ENCODE results near the gene FGGY. TPM values are rescaled to one million over a fixed set of nuclear protein-coding genes. Genes with fewer than 3 reads are reported as not detected.
"Not testable (repeated sequence)": the region's sequence is repeated elsewhere in the genome, so short reads cannot be mapped to it uniquely, and the experiment has no call there.

The FGGY gene
- total RNA-seq, 4 donors from 2014 or later = 24.9 to 35.9 (median 30.5) TPM

GRCh38 chr1:59556802-59557548, 260.1 kb downstream of the FGGY start:
- Histone ChIP-seq H3K27me3 (no peaks in the 10 kb centered on the region), H3K4me3 (no peak overlapping the region), H3K4me1 (peaks cover 13 to 20% of the 10 kb centered on the region in 2 donors), H3K27ac (no peak overlapping the region), H3K9me3 (no peaks in the 10 kb centered on the region), H3K36me3 (no peaks in the 10 kb centered on the region)
- intact Hi-C loops (cut with DNase I; ENCODE audit: low total_unique reads) = no loop called here
- ATAC-seq (no peak), DNase-seq (no peak)
- TF ChIP-seq CTCF (IDR thresholded peaks at IDR 0.05 in 4 of 5, conservative IDR thresholded peaks at IDR 0.05 in 1 of 5) (no peak), POLR2A (IDR thresholded peaks at IDR 0.05) (no peak)
- in situ Hi-C loops (cut with MboI; ENCODE audit: low sequenced_read_pairs in 4 of 4) = no loop called here

- Histone ChIP-seq H3K9me3 (no peaks in the 10 kb centered on the region), H3K4me1 (peaks cover 8 to 15% of the 10 kb centered on the region in 2 donors), H3K4me3 (no peak overlapping the region), H3K27ac (no peak overlapping the region), H3K27me3 (no peaks in the 10 kb centered on the region), H3K36me3 (no peaks in the 10 kb centered on the region)
- ATAC-seq (no peak), DNase-seq (no peak)
- intact Hi-C loops (cut with DNase I; ENCODE audit: low total_unique reads) (no loop called here), in situ Hi-C loops (cut with MboI; ENCODE audit: low sequenced_read_pairs in 4 of 4) (no loop called here)
- no peak for TF ChIP-seq POLR2A (IDR thresholded peaks at IDR 0.05)
- TF ChIP-seq CTCF (IDR thresholded peaks at IDR 0.05 in 4 of 5, conservative IDR thresholded peaks at IDR 0.05 in 1 of 5) = no peak
These were observed 260.6 kb downstream of the FGGY start for GRCh38 chr1:59557549-59557885.

- H3K27me3 ChIP-seq; H3K9me3 ChIP-seq; ATAC-seq; DNase-seq; in situ Hi-C loops (cut with MboI; ENCODE audit: low sequenced_read_pairs in 4 of 4); H3K4me3 ChIP-seq; H3K4me1 ChIP-seq; H3K36me3 ChIP-seq; intact Hi-C loops (cut with DNase I; ENCODE audit: low total_unique reads); H3K27ac ChIP-seq: not testable (repeated sequence)
These were observed 261.7 kb downstream of the FGGY start for GRCh38 chr1:59558580-59558979.

GRCh38 chr1:59560807-59561450, 264.0 kb downstream of the FGGY start:
- no peak for DNase-seq
- in situ Hi-C loops (cut with MboI; ENCODE audit: low sequenced_read_pairs in 4 of 4) = no loop called here
- no peak for TF ChIP-seq CTCF (IDR thresholded peaks at IDR 0.05 in 4 of 5, conservative IDR thresholded peaks at IDR 0.05 in 1 of 5)
- no peak for TF ChIP-seq POLR2A (IDR thresholded peaks at IDR 0.05)
- no peaks in the 10 kb centered on the region for H3K9me3 ChIP-seq
- H3K27me3 ChIP-seq = no peaks in the 10 kb centered on the region
- H3K27ac ChIP-seq = no peak overlapping the region
- intact Hi-C loops (cut with DNase I; ENCODE audit: low total_unique reads) = no loop called here
- no peak for ATAC-seq
- peaks cover 0 to 7% of the 10 kb centered on the region in 2 donors for H3K4me1 ChIP-seq
- no peaks in the 10 kb centered on the region for H3K36me3 ChIP-seq
- H3K4me3 ChIP-seq = no peak overlapping the region

GRCh38 chr1:59561796-59562195, 264.9 kb downstream of the FGGY start:
- H3K9me3 ChIP-seq = no peaks in the 10 kb centered on the region
- ATAC-seq (no peak), DNase-seq (no peak)
- H3K27ac ChIP-seq = no peak overlapping the region
- intact Hi-C loops (cut with DNase I; ENCODE audit: low total_unique reads) = no loop called here
- in situ Hi-C loops (cut with MboI; ENCODE audit: low sequenced_read_pairs in 4 of 4) = no loop called here
- H3K27me3 ChIP-seq = no peaks in the 10 kb centered on the region
- no peaks in the 10 kb centered on the region for H3K36me3 ChIP-seq
- no peak for TF ChIP-seq CTCF (IDR thresholded peaks at IDR 0.05 in 4 of 5, conservative IDR thresholded peaks at IDR 0.05 in 1 of 5)
- no peak for TF ChIP-seq POLR2A (IDR thresholded peaks at IDR 0.05)
- peaks cover 0 to 7% of the 10 kb centered on the region in 2 donors for H3K4me1 ChIP-seq
- no peak overlapping the region for H3K4me3 ChIP-seq
